Spleen (tissue), 7 donors: Measurements from ENCODE around the gene GRAMD1B.

Source experiments
- CTCF ChIP-seq, 11 experiments: fragments of 200-600 bp in 7 of 11; fragments of 450-650 bp in 4 of 11; sonication (generic) in 4 of 11; IDR thresholded peaks in 8 of 11; conservative IDR thresholded peaks in 3 of 11; 1 replicate in 7 of 11; 2 replicates in 4 of 11; pipeline versions ENCODE4 v1.4.0 to v1.8.0; 2016 to 2021; ENCODE audit warnings: antibody characterized with exemption in 11 of 11, inconsistent platforms in 4 of 11, mild to moderate bottlenecking in 1 of 11
- POLR2A ChIP-seq, 3 donors: fragments of 450-650 bp; IDR thresholded peaks; one replicate each; pipeline ENCODE4 v1.5.1; 2017; ENCODE audit warnings: antibody characterized with exemption in 3 of 3, mild to moderate bottlenecking in 1 of 3
- POLR2AphosphoS5 ChIP-seq, 3 donors: sonication (generic); formaldehyde crosslinking; IDR thresholded peaks; one replicate each; pipeline ENCODE4 v1.5.1; 2017; ENCODE audit warnings: antibody characterized with exemption in 3 of 3
- donor health status: DM: no; HTN: no; CAD: no; lungs with moderate emphysema.
- donor health status: DM: no; HTN: no; CAD: no.
- donor health status: DM: no; HTN: no; CAD: no.

- TF ChIP-seq POLR2AphosphoS5 (IDR thresholded peaks at IDR 0.05) (no peak), CTCF (IDR thresholded peaks at IDR 0.05 in 8 of 11, conservative IDR thresholded peaks at IDR 0.05 in 3 of 11) (no peak), POLR2A (IDR thresholded peaks at IDR 0.05) (no peak)
These were observed 241.5 kb downstream of the GRAMD1B start for GRCh38 chr11:123671534-123671933.
